HG03095 (cell line): ENCODE measurements around the gene ARHGAP26.
"Not testable (repeated sequence)": the region's sequence is repeated elsewhere in the genome, so short reads cannot be mapped to it uniquely, and the experiment has no call there.

Experiments used
- ATAC-seq: cut with Tn5 transposase; IDR thresholded peaks from one replicate; pipeline ENCODE4 v1.9.1; 2021; ENCODE audit warnings: moderate library complexity; ENCODE audit not compliant: unreplicated experiment

ARHGAP26 gene

DNA sequence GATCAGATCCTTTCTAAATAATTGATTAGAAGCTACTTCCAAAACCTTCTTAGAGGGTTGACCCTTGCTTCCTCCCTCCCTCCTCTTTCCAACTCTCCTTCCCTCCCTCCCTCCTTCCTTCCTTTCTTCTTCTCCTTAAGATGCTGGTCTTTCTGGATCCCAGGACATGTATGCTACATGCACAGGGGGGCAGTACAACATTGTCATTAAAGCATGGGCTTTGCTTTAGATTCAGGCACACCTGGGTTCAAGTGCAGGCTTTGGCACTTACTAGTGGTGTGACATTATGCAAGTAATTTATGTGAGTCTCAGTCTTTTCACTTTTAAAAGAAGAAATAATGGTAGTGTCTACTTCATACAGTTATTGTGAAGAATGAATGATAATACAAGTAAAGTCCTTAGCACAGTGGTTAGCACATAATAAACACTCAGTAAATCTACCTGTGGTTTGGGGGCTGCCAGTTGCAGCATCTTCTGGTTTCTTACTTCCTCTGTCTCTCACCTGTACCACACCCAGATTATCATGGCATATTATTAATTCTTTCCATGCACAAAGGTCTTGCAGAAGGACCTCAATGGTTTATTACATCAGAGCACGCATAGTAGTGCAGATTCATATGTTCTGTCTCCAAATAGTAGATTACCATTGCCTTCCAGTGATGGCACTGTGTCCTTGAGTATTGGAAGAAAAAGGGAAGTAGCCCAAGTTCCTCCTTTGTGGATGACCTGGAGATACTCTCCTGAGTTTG, 154.1 kb downstream of the ARHGAP26 start:
- ATAC-seq: no peak

DNA sequence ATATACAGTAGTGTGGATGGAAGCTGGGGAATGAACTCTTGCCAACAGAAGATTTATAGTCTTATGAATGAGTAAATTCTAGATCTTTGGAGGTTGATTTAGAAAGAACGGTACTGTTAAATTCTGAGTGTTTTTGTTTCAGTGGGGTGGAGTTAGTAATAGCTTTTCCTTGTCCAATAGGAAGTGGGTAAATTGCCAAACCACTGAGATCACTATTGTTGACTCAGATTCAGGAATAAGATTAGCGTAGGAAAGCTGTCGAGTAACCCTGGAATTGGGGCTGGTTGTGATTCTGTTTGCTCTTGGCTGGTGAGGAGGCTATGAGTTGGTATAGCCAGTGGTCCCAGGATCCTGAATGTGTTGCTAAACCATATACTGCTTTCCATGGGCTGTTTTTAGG, 155.6 kb downstream of the ARHGAP26 start:
- no peak for ATAC-seq

DNA sequence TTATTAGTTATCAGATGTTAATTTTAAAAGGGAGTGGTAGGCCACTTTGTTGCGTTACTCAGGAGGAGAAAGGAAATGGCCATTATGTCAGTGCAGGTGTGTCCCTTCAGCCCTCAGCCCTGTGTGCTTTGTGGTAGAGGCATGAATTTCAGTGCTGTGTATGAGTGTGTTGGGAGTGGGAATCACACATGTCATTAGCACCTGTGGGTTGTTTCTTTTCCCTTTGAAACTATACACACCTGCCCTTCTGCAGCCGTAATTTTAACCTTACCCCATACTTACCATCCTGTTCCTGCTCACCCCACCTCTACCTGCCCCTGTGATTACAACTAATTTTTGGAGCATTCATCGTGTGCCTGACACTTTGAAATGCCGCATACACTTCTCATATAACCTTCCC, 156.4 kb downstream of the ARHGAP26 start:
- ATAC-seq: no peak

DNA sequence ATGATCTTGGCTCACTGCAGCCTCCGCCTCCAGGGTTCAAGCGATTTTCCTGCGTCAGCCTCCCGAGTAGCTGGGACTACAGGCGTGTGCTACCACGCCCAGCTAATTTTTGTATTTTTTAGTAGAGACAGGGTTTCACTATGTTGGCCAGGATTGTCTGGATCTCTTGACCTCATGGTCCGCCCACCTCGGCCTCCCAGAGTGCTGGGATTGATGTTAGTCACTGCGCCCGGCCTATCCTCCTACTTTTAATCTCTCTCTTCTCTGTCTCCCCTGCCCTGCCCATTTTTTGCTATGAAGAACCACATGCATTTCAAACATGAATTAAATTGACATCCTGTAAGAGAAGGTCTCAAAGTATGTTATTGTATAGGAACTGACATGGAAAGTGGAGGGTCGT, 158.8 kb downstream of the ARHGAP26 start:
- not testable (repeated sequence) for ATAC-seq

DNA sequence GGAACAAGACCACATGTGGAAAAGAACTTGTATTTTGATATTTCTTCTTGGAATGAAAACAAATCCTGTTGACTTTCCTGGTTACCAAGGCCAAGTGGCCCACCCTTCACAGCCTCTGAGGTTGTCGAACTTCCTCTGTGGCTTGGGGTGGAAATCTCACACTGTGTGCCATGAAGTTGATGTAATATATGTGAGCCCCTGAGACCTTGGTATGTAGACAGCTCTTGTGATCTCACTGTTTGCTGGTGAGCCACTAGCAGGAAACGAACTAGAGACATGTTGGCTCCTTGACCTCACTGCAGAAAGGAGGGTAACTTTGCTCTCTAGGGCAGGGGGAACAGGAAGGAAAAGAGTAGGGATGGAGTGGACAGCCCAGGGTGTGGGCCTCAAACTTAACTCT, 159.4 kb downstream of the ARHGAP26 start:
- ATAC-seq: no peak

DNA sequence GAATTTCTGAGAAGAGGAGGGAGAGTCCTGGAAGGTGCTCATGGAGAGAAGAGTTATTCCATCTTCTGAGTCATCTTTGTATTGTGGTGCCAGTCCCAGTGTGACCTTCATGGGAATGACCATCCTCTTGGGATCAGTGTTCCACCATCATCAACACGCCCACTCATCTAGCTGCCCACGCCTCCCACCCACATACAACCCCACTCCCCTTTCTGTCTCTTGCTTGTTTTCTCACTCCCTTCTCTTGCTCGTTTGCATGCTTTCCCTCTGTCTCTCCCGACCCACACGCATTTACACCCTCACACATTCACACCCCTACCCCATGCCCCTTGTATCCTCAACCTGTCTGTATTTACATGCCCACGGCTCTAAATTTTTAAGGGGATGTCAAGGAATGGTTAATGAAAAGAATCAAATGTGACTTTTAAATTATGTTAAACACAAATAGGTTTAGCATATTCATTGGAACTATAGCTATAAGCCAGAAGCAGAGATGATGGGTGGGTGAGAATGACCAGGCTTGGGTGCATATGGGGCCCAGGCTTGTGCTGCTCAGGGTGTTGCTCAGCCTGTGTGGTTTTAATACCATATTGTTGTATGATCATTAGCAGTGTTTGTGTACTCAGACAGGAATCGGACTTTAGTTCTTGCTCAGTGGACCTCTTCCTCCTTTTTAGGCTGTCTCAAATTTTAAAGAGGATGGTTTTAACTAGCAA, 160.4 kb downstream of the ARHGAP26 start:
- ATAC-seq: no peak

DNA sequence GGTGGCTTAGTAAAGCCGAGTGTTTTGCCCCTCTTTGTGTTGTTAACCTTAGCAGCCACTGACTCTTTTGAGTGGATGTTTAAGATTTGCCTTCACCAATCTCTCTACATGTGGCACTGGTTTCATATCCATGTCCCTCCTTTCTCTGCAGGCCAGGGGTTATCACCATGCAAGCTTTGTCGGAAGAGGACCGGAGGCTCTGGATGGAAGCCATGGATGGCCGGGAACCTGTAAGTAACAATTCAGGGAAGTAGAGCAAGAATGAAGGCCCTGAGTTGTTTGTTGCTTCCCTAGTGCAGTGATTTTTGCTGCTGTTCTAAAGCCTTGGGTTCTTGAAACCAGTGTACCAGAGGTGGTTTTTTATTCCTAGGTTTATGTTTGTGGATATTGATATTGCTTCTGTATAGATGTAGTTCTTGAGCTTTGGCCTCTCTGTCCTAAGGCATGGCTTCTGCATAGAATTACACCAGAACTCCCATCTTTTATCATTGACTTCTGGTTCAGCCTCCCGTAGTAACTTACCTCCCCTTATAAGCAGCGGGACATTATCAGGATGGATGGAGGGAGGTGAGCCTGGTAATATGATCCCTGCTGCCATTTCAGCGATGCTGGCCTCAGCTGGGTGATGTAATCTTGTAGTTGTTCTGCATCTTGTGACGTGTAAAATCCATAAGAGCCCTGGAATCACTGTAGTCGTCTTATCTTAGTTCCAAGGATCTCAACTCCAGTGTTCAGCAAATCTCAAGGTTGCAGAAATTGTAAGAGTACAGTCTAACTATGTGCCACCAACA, 161.9 kb downstream of the ARHGAP26 start:
- no peak for ATAC-seq

DNA sequence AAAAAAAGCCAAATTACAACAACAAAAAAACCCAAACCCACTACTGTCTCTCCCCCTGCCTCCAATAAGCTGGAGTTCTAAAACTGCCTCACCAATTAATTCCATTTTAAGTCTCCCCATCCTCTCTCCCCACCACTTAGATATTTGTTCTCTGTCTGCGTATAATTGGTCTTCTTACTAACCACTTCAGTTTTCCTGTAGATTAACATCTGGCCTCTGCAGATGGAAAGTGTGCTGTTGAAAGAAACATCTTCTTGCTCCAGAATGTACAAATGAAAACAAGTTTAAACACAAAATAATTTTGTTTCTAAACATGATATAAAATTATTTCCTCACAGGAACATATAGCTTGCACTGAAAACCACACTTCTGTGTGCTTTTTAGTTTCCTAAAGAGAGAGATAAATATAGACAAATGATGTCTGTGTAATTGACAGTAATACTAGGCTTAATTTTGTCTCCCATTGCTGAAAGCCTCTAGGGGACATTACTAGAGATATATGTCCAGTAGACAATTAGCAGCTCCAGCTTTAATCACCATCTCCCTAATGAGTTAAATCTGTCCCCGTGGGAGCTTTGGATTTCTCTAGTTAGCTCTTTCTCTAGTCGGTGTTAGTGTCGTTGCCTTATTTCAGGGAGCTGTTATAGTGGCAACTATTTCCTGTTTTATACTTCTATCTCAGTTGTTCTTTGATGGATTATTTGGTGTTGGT, 164.0 kb downstream of the ARHGAP26 start:
- ATAC-seq: no peak

DNA sequence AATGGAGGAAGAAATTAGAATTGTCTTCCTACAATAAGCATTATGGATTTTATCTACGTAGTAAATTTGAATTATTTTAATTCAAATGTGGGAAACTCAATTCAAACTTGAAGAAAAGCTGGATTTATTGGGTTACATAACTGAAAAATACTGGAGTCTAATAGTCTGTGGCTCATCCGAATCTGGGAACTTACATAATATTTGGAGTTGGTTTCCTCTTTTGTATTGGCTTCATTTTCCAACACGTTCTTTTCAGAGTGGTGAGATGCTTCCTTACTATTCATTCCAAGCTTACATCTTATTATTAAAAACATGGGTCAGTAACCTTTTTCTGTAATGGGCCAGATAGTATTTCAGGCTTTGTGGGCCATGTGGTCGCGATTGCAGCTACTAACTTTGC, 164.8 kb downstream of the ARHGAP26 start:
- ATAC-seq: no peak

DNA sequence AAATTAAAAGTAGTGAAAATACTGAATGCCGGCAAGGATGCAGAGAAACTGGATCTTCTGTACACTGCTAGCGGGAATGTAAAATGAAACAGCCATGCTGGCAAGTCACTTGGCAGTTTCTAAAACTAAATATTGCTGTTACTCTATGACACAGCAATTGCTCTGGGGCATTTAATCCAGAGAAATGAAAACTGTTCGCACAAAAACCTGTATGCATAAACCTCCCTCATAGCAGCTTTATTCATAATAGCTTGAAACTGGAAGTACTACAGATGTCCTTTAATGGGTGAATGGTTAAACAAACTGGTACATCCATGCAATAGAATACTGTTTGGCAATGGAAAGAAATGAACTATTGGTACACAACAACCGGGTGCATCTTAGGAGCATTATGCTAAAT, 167.2 kb downstream of the ARHGAP26 start:
- ATAC-seq: no peak

DNA sequence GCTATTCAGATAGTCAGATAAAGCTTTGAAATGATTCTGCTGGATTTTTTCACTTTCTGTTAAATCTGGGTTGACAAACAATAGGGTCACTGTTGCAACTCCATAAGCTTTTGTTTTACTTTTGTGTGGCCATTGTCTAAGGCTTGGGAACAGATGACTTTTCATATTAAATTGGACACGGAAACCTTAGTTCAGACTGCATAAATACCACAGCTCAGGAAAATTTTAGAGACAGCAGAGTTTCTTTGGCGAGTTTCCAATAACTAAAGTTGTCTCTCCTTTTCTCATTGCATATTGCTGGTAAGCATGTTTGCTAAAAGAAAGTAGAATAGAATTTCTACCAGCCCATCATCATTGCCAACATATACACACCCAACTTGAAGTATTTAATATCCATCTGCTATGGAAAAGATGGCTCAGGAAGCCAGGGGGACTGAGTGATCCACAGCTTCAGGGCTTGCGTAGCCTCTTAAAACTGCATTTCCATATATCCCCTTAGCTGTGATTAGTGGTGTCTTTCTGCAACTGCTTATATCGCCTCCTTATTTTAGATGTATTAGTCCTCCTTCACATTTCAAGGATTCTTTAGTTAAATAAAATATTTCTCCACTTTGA, 168.2 kb downstream of the ARHGAP26 start:
- no peak for ATAC-seq

DNA sequence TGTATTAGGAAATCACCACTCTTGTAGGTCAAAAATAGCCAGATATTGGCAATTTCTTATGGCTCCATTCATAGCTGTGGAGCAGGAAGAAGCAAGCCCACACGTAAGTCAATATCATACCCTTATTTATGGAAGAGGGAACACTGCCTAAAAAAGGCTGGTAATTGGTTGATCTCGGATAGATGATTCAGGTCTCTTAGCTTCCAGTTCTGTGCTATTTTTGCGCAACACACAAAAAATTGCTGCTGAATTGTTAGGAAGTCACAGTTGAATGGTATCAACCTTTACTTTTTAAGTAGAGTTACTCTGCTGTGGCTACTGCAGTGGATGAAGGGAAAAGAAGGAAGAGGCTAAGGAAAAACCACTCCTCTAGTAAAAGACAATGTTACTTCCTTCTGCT, 168.8 kb downstream of the ARHGAP26 start:
- ATAC-seq: no peak

DNA sequence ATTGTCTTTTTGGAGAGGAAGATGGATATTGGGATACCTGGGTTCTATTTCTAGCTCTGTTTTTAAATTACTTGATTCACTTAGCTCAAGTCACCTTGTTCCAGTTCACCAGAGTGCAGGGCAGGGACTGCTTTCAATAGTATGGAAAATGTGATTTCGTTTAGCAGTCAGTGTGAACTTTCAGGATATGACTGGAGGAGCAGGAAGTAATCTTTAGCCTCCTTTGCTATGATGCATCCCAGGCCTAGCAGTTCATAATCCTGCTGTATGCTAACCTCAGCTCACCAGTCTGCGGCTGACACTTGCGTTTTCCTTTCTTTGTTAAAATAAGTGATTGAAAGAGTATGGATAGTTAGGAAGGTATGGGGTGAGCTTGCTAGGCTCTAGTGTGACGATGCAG, 169.7 kb downstream of the ARHGAP26 start:
- no peak for ATAC-seq

DNA sequence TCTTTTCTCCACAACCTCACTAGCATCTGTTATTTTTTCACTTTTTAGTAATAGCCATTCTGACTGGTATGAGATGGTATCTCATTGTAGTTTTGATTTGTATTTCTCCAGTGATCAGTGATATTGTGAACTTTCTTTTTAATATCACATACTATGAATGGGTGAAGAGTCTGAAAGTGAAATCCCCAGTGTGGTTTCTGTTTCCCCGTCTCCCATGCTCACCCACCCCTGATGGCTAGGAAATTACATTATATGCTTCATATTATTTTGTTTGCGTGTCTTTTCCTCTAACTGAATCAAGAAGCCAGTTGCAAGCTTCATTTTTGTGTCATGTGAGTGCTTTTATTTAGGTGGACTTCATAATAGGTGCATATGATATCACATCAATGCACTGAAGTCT, 171.1 kb downstream of the ARHGAP26 start:
- no peak for ATAC-seq

DNA sequence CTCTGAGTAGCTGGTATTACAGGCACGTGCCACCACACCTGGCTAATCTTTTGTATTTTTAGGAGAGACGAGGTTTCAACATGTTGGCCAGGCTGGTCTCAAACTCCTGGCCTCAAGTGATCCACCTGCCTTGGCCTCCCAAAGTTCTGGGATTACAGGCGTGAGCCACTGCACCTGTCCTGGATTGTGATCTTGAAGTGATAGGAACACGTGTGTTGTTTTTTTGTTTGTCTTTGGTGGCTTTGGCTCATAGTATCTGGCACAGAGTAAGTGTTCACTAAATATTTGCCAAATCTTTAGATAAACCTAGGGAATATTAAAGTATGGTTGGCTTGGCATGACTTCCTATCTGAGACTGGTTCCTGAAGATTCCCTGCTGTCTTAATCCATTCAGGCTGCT, 172.7 kb downstream of the ARHGAP26 start:
- ATAC-seq: no peak

DNA sequence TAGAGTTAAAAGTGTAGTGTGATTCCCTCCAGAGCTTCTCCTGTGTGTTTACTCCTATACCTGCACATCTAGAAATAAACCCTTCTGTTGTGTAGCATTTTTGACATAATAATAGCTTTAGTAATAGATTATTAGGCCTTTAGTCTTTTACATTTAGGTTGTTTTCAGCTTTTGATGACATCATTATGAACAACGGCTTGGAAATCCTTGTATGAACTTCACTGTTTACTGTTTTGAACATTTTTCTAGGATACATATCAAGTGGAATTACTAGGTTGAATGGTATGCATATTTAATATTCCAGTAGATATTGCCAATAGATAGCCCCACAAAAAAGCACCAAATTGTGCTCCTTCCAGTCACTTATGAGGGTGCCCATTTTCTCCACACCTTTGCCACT, 174.0 kb downstream of the ARHGAP26 start:
- no peak for ATAC-seq

DNA sequence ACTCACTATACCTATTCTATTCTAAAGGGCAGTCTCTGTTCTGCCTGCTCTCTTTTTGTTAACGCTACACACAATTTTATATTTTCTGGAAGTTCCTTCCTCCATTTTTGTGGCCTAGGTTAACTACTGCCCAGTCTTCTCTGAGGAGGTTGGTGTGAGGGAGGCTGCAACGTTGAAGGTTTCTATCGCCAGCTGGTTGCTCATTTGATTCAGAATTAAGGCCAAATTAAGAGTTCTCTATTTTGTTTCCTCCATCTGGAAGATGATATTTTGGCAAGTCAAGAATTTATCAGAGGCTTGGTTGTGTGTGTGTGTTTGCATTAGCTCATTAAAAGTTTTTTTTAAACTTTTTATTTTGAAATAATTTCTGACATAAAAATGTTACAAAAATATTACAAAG, 175.1 kb downstream of the ARHGAP26 start:
- ATAC-seq: no peak

DNA sequence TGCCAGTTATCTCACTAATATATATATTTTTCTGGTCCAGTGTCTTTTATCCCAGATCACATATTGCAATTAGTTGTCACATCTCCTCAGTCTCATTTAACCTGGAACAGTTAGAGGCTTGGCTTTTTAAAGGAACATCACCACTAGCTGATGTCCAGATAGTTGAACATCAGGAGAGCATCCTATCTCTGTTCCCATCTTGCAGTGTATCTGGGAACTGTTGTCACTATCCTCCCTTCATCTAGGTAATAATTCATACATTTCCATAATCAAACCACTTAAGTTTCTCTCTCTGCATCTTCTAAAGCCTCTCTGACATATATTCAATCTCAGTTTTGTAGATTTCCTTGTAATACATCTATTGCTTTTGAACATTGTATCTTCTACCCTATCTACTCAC, 175.7 kb downstream of the ARHGAP26 start:
- no peak for ATAC-seq

DNA sequence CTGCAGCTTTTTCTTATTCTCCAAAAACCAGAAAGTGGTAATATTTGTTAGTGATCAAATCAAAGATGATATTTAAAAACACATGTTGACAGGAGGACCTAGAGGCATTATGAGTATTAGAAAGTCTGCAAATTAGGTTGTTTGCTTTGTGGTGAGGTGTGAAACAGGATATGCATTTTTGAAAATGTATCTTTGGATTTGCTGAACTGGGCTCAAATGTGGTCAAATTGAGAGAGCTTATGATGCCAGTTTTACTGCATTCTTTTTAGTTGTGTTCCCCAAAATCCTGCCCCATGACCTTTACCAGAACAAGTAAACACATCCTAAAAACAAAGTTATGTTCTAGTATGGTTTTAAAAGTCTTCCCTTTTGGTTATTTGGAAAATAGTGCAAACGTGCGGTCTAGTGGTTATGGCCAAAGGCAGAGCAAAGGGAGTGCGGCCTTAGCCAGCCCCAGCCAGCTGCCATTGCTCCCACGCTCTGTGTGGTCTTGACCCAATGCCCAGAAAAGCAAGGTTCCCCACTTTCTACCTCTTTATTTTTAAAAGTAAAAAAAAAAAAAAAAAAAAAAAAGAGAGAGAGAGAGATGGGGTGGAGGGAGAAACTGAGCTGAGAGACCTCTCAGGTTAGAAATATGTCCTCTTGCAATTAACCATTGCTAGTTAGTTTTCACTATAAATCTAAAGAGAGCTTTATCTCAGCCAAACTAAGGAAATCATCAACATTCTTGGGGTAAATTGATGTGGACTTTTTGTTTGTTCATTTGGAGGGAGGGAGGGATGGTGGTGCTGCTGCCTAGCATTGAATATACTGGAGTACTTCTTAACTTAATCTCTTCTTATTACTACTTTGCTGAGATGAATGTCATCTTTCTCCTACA, 176.6 kb downstream of the ARHGAP26 start:
- no peak for ATAC-seq

DNA sequence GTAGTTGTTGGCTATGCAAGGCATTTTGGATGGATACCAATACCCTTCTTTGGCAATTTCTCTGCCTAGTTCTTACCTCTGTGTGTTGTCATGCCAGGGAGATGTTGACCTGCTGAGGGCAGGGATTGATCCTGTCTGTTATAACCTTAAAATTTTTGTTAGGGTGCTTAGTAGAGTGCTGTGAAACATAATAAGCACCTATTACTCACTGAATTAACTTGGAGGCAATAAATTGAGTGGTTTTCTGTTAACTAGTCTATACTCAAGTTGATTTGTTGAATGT, 177.2 kb downstream of the ARHGAP26 start:
- no peak for ATAC-seq
